Liver (tissue), 9 donors: ENCODE measurements around the gene PLCD3. TPM values are rescaled to one million over a fixed set of nuclear protein-coding genes. Genes with fewer than 3 reads are reported as not detected.

ENCODE experiments used
- DNase-seq: peaks from one replicate; pipeline ENCODE4 v3.0.0-alpha.2; 2017; ENCODE audit warnings: low spot score
- H3K27ac ChIP-seq, 2 donors: one replicate each; pipeline ENCODE4 v1.7.0; 2013; ENCODE audit warnings: inconsistent platforms in 2 of 2, low read length in 2 of 2, control low read depth in 1 of 2, low read depth in 1 of 2, mild to moderate bottlenecking in 1 of 2
- H3K27me3 ChIP-seq, 4 donors: one replicate each; pipeline versions ENCODE4 v1.6.1 to v1.7.0; 2013; ENCODE audit warnings: low read length in 3 of 4, inconsistent platforms in 1 of 4, mild to moderate bottlenecking in 1 of 4, moderate library complexity in 1 of 4; ENCODE audit not compliant: control insufficient read depth in 4 of 4, insufficient read depth in 4 of 4
- H3K36me3 ChIP-seq, 4 donors: one replicate each; pipeline versions ENCODE4 v1.6.1 to v1.7.0; 2013; ENCODE audit warnings: low read length in 3 of 4, mild to moderate bottlenecking in 3 of 4, low read depth in 1 of 4, moderate library complexity in 1 of 4; ENCODE audit not compliant: control insufficient read depth in 4 of 4, insufficient read depth in 3 of 4
- H3K4me1 ChIP-seq, 4 donors: one replicate each; pipeline versions ENCODE4 v1.6.1 to v1.7.0; 2013; ENCODE audit warnings: low read length in 3 of 4, mild to moderate bottlenecking in 3 of 4, moderate library complexity in 1 of 4; ENCODE audit not compliant: control insufficient read depth in 4 of 4, insufficient read depth in 4 of 4
- H3K4me3 ChIP-seq, 3 donors: one replicate each; pipeline versions ENCODE4 v1.6.1 to v1.7.0; 2013; ENCODE audit warnings: low read length in 3 of 3, control low read depth in 1 of 3, low read depth in 1 of 3, mild to moderate bottlenecking in 1 of 3
- H3K9ac ChIP-seq, 2 donors: one replicate each; pipeline ENCODE4 v1.7.0; 2013; ENCODE audit warnings: low read length in 2 of 2, mild to moderate bottlenecking in 2 of 2, moderate library complexity in 2 of 2, control low read depth in 1 of 2, low read depth in 1 of 2
- H3K9me3 ChIP-seq, 4 donors: one replicate each; pipeline versions ENCODE4 v1.6.1 to v1.7.0; 2013; ENCODE audit warnings: low read length in 3 of 4; ENCODE audit not compliant: control insufficient read depth in 4 of 4
- CTCF ChIP-seq: fragments of 150-350 bp; IDR thresholded peaks from 2 replicates; pipeline ENCODE4 v1.5.1; 2017; ENCODE audit warnings: improper control_type of control experiment, low read depth, low read length; ENCODE audit not compliant: missing input control
- EGR1 ChIP-seq, 2 donors: IDR thresholded peaks; 2 replicates each; pipeline ENCODE4 v1.6.1; 2016 to 2018; ENCODE audit warnings: antibody characterized with exemption in 2 of 2, low read depth in 2 of 2
- FOXA1 ChIP-seq: IDR thresholded peaks from 2 replicates; pipeline ENCODE4 v1.6.1; 2016; ENCODE audit warnings: antibody characterized with exemption
- FOXA2 ChIP-seq: IDR thresholded peaks from 2 replicates; pipeline ENCODE4 v1.6.1; 2016; ENCODE audit warnings: antibody characterized with exemption
- GABPA ChIP-seq, 2 donors: IDR thresholded peaks in 1 of 2; conservative IDR thresholded peaks in 1 of 2; 2 replicates each; pipeline ENCODE4 v1.6.1; 2016; ENCODE audit warnings: antibody characterized with exemption in 2 of 2, mild to moderate bottlenecking in 1 of 2, moderate library complexity in 1 of 2
- HNF4A ChIP-seq, 2 donors: conservative IDR thresholded peaks; 2 replicates each; pipeline ENCODE4 v1.6.1; 2016; ENCODE audit warnings: antibody characterized with exemption in 2 of 2, mild to moderate bottlenecking in 2 of 2
- HNF4G ChIP-seq: IDR thresholded peaks from 2 replicates; pipeline ENCODE4 v1.6.1; 2016; ENCODE audit warnings: antibody characterized with exemption
- JUND ChIP-seq, 2 donors: IDR thresholded peaks; 2 replicates each; pipeline ENCODE4 v1.6.1; 2016; ENCODE audit warnings: antibody characterized with exemption in 2 of 2
- NR2F2 ChIP-seq: IDR thresholded peaks from 2 replicates; pipeline ENCODE4 v1.6.1; 2016; ENCODE audit warnings: antibody characterized with exemption
- RAD21 ChIP-seq, 2 donors: IDR thresholded peaks; 2 replicates each; pipeline ENCODE4 v1.6.1; 2016; ENCODE audit warnings: antibody characterized with exemption in 2 of 2, mild to moderate bottlenecking in 2 of 2
- REST ChIP-seq: IDR thresholded peaks from 2 replicates; pipeline ENCODE4 v1.6.1; 2016; ENCODE audit warnings: antibody characterized with exemption, mild to moderate bottlenecking
- RXRA ChIP-seq, 2 donors: IDR thresholded peaks; 2 replicates each; pipeline ENCODE4 v1.6.1; 2017 to 2018; ENCODE audit warnings: antibody characterized with exemption in 2 of 2, mild to moderate bottlenecking in 1 of 2
- SP1 ChIP-seq: IDR thresholded peaks from 2 replicates; pipeline ENCODE4 v1.6.1; 2018; ENCODE audit warnings: antibody characterized with exemption, mild to moderate bottlenecking
- TAF1 ChIP-seq: conservative IDR thresholded peaks from 2 replicates; pipeline ENCODE4 v1.6.1; 2016; ENCODE audit warnings: antibody characterized with exemption, mild to moderate bottlenecking
- YY1 ChIP-seq: IDR thresholded peaks from 2 replicates; pipeline ENCODE4 v1.6.1; 2016; ENCODE audit warnings: antibody characterized with exemption, mild to moderate bottlenecking
- ZBTB33 ChIP-seq: IDR thresholded peaks from 2 replicates; pipeline ENCODE4 v1.6.1; 2016; ENCODE audit warnings: antibody characterized with exemption
- WGBS: extraction: QIAGEN DNeasy Blood & Tissue Kit; methylation state at CpG from one replicate; pipeline ENCODE4 v1.1.7; 2013; 5-methylcytosine and 5-hydroxymethylcytosine counted together
- polyA plus RNA-seq, 2 donors: library from polyadenylated mRNA; stranded (reverse) in 1 of 2; unstranded in 1 of 2; fragments of 200-250 nt in 1 of 2; fragments of >200 nt in 1 of 2; fragmentation: Nextera tagmentation in 1 of 2; extraction: Ambion mirVana in 1 of 2; gene quantifications; one replicate each; pipeline versions ENCODE4 v1.2.1 to v1.2.3, GENCODE V29; 2013 to 2015
- total RNA-seq, 2 donors: library from RNA; depleted of rRNA; stranded (reverse); fragments of >200 nt; gene quantifications; one replicate each; pipeline ENCODE4 v1.2.3, GENCODE V29; 2014
- TF ChIP-seq, protein P1 (sequence below): IDR thresholded peaks from 2 replicates; pipeline ENCODE4 v1.6.1; 2016; ENCODE audit warnings: antibody characterized with exemption
- TF ChIP-seq, protein P2 (sequence below): IDR thresholded peaks from 2 replicates; pipeline ENCODE4 v1.6.1; 2016; ENCODE audit warnings: antibody characterized with exemption
- donor health status: healthy.
- donor health status: healthy.
- donor health status: healthy.
- donor health status: healthy.
- donor health status: healthy.

PLCD3 gene
- total and polyA plus RNA-seq, 4 donors: 0.28 to 2.3 (median 1.4) TPM

DNA sequence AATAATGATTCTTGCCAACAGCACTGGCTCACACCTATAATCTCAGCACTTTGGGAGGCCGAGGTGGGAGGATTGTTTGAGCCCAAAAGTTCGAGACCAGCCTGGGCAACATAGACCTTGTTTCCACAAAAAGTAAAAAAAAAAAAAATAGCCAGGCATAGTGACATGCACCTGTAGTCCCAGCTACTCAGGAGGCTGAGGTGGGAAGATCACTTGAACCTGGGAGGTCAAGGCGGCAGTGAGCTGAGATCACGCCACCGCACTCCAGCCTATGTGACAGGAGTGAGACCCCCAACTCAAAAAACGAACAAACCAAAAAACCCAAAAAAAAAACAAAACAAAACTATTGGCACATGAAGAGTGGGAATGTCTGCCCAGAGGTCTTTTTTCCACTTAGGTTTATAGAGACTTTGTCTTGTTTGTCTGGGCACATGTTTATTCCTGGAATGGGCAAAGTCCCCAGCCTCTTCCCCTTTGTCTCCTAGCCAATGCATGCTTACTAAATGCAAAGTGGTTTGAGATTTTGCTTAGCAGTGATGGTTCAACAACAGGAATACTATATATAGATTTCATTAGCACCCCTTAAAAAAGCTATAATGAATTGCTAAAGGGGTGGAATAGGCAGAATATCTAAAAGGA, 45.3 kb downstream of the PLCD3 start:
- Histone ChIP-seq H3K9me3 (no peaks in the 10 kb centered on the region), H3K36me3 (peaks cover 4 to 45% (median 23%) of the 10 kb centered on the region in 4 donors), H3K27me3 (no peaks in the 10 kb centered on the region), H3K9ac (peak overlapping the region; percentile 58 to 71), H3K27ac (peak overlapping the region; percentile 87 to 96), H3K4me3 (no peak overlapping the region), H3K4me1 (peaks cover 13 to 40% (median 23%) of the 10 kb centered on the region in 4 donors)
- 44% methylated on average over 6 of the region's 6 CpGs for WGBS
- DNase-seq: no peak
- TF ChIP-seq HNF4A (conservative IDR thresholded peaks at IDR 0.05) (peak; percentile 93 to 96), REST (peak; percentile 79), YY1 (peak; percentile 78), HNF4G (peak; percentile 84), RXRA (IDR thresholded peaks at IDR 0.05) (peak; percentile 64 to 81), GABPA (IDR thresholded peaks at IDR 0.05 in 1 of 2, conservative IDR thresholded peaks at IDR 0.05 in 1 of 2) (peak in 1 of 2 donors; percentile 56), EGR1 (IDR thresholded peaks at IDR 0.05; ENCODE audit: low read depth in 2 of 2) (peak in 1 of 2 donors; percentile 61), FOXA1 (peak; percentile 69), RAD21 (IDR thresholded peaks at IDR 0.05) (peak in 1 of 2 donors; percentile 15), JUND (IDR thresholded peaks at IDR 0.05) (peak; percentile 43 to 83), NR2F2 (no peak), ZBTB33 (peak; percentile 70), SP1 (peak; percentile 87), TAF1 (no peak), FOXA2 (peak; percentile 68), CTCF (no peak)
- TF ChIP-seq, protein P1, sequence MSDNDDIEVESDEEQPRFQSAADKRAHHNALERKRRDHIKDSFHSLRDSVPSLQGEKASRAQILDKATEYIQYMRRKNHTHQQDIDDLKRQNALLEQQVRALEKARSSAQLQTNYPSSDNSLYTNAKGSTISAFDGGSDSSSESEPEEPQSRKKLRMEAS: peak; percentile 92
- TF ChIP-seq, protein P2, sequence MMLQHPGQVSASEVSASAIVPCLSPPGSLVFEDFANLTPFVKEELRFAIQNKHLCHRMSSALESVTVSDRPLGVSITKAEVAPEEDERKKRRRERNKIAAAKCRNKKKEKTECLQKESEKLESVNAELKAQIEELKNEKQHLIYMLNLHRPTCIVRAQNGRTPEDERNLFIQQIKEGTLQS: no peak
